Amniotic stem cell (primary cell): ENCODE measurements around the gene GJA5.
"Not testable (repeated sequence)": the region's sequence is repeated elsewhere in the genome, so short reads cannot be mapped to it uniquely, and the experiment has no call there.

Experiments
- DNase-seq: peaks from one replicate; lab custom pipeline; 2025; lab: John Stamatoyannopoulos, UW

Gene GJA5

DNA sequence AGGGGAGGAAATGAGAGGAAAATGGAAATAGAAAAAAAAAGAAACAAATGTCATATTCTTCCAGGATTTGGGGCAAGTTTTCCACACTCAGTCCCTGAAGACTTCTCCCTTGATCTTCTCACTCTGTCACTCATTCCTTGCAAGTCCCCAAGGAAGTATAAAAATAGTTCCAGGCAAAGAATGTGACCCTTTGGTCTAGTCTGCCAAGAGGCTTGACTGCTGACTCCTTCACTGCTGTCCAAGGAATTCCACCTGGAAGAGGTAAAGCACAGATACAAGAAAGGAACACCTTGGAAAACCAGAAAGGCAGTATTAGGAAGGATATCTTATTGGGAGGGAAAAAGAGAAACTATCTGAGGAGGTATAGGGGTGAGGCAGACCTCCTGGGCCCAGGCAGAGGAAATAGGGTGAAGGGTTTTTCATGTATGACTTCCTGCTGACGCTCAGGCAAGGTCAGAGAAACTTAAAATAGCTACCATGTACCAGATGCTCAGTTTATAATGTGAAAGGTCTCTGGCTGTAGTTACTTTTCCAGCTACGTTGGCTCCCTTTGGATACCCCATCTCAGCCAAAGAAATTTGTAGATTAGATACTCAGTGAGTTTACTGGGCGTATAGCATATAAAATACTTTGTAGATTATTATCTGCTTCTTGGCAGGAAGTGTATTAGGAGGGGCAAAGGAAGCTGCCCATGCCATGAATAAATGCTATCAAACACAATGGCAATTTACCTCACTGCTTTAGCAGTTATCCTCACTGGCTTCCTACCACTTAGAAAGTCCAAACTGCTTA is 2.0 kb upstream of the GJA5 start:
- DNase-seq, result no peak

- DNase-seq, result no peak
Measured at GRCh38 chr1:147758379-147759100, 1.9 kb downstream of the GJA5 start.

DNA sequence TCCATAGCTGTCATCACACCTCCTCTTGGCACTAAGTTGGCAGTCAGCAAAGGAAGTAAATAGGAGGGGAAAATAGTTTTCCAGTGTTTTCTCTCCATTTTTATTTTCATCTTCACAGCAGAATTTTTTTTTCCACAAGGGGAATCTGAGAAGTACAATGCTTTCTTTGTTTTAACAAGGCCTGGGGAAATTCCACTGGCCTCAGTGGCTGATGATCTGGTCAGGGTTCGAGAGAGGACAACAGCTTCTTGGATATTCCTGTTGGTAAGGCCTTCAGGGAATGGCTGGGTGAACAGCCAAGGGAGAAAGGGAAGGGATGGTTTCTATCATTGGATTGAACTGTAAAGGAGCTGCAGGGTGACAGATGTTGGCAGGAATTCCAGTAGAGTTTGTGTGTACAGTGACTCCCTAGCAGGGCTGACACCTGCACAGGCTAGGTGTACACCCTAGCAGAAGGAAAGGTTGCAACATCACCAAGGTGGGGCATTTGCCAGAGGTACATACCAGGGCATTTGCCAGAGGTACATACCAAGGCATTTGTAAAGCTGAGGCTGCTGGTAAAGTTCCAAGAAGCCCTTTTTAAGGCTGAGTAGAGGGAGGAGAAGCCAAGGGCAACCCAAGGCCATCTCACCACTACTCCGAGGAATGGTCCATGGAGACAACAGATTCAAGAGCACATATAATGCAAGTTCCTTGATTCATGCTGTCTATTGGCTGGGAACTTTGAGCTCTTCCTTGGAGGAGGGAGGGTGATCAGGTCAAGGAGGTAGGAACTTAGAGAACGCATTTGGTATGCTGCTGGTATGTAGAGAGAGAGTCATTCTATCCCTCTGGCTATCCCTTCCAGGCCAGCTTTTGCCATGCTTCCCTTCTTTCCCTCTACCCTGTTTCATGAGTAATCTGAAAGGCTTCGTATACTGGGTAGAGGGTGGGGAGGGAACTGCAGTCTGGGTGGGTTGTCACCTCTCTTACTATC is 3.1 kb downstream of the GJA5 start:
- no peak for DNase-seq

GRCh38 chr1:147756341-147756740 is 4.1 kb downstream of the GJA5 start:
- no peak for DNase-seq

DNA sequence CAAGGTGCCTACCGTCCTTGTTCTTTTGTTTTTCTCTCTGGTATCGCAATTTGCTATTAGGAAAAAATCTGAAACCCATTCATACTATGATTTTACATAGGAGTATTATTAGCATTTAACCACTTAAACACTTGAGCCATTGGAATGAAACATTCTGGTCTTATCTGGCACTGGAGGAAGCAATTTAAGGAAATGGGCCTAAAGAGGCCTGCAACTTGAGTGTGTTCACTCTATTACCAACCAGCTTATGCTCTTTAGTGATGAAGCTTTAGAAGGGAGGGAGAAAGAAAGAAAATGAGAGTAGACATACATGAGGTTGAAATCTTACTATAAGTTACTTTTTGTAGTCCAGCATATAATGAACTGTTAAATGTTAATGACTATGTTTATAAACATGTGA is 5.7 kb downstream of the GJA5 start:
- no peak for DNase-seq

DNA sequence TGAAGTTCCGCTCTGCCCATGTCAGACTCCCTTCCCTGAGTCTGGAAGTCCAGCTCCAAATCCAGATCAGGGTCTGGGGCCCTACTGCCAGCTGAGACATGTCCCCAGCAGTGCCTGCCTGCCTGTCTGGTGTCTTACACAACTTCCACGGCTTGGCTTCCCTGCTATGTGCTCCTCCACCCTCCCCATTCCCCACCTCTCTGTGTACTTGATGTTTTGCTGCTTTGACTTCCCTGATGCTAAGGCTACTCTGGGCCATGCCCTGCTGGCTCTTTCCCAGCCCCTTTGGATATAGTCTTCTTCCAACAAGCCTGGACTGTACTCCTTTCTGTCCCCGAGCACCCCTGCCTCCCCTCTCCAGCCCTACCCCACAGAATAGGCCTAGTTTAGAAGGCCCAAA is 7.3 kb downstream of the GJA5 start:
- DNase-seq, result no peak

GRCh38 chr1:147752511-147752910 is 7.9 kb downstream of the GJA5 start:
- DNase-seq, result no peak

DNA sequence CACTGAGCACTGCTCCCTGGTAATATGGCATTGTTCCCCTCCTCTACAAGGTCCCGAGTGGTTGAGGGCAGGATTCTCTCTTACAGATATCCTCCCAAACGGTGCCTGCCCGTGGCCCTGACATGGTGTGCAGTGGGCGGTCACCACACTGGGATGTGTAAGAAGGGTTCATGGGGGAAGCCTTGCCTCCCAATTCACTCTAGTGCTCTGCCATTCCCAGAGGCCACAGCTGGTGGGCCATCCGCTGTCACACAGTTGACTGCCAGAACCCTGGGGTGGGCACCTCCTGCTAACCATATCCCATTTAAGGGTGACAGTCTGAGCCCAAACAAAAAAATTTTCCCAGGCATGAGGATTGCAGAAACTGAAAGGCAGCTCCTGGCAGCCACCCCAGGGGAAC is 9.1 kb downstream of the GJA5 start:
- no peak for DNase-seq

GRCh38 chr1:147750618-147751217 is 9.7 kb downstream of the GJA5 start:
- no peak for DNase-seq

DNA sequence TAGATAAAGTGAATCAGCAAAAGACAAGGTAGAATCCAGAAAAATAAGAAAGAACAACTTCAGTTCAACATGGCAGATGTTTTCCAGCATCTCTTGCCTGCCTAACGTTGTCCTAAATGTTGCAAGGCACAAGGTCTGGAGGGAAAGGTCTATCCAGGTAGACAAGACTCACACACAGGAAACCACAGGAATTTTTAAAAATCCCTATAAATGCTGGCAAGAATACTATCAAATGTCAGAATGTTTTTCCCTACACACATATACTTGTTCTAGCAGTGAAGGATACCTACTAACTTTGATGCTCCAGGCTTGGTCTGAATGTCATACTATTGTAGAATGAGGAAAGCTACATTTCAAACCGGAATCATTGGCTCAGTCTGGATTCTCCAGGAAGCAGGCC is 10.6 kb downstream of the GJA5 start:
- DNase-seq, result no peak

GRCh38 chr1:147748676-147749350 is 11.6 kb downstream of the GJA5 start:
- no peak for DNase-seq

DNA sequence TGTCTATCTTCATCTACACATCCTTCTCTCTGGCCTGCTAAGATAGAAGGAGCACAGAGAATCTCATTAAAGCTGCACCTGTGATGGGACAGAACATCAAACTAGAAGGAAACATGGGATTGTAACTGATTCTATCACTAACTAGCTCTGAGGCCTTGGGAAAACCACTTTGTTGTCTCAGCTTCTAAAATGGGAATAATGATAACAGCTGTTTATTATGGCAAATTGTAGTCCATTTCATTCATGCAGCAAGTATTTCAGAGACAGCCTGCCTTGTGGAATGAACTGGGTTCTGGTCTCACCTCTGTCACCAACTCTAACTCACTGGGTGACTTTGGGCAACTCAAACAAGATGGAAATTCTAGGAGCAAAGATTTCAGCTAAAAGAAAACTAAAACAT is 12.4 kb downstream of the GJA5 start:
- DNase-seq, result no peak

DNA sequence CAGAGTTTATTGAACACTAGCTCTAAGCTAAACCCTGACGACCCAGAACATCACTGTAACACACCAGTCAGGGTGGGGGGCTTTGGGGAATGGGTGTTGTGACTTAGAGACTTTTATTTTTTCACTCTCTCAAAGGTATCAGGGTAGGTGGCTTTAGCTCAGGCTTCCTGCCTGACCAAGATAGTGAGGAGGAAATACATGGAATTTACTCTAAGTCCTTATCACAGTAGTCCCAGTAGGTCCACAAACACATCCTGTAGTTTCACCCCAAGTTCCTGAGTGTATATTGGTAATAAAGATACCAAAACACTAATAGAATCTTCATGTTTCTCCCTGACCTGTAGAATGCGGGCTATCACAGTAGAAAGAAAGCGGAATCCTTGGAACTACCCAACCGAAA is 15.1 kb downstream of the GJA5 start:
- no peak for DNase-seq

- no peak for DNase-seq
Measured at GRCh38 chr1:147741065-147741464, 19.3 kb downstream of the GJA5 start.

DNA sequence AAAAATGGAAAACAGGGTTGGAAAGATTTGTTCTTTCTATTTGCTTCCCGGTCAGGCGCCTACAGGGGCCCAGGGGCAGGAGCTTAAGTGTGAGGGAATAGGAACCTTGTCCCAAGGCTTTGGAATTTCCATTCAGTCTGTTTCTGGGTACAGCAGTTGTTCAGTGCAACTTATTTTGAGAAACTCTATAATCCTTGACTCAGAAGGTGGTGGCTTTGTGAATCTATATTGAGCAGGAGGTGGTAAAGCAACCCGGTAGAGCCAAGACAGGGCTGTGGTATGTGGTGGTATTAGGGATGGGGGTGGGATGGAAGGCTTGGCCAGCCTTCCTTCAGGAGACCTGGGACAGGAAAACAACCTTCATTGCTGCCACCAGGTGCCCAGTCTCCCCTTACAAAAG is 20.0 kb downstream of the GJA5 start:
- DNase-seq, result no peak

- DNase-seq, result no peak
Measured at GRCh38 chr1:147738739-147739476, 21.5 kb downstream of the GJA5 start.

DNA sequence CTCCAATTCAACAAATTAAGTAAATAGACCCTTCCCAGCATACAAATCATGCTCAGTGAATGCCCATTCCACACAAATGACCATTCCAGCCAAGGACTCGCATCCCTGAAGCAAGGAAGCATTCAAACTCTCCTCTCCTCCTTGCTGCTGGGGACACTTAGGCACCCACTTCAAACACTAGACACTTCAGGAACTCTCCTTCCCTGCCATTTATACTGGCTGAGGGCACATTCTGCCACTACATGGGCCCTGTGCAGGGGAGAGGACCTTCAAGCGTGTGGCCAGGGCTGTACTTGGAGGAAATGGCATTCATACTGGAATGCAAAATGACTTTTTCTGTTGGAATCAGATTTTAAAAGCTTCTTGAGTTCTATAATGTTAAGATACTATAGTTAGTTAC is 22.3 kb downstream of the GJA5 start:
- no peak for DNase-seq

GRCh38 chr1:147736883-147737282 is 23.5 kb downstream of the GJA5 start:
- DNase-seq, result no peak

- no peak for DNase-seq
Measured at GRCh38 chr1:147735423-147735822, 25.0 kb downstream of the GJA5 start.

DNA sequence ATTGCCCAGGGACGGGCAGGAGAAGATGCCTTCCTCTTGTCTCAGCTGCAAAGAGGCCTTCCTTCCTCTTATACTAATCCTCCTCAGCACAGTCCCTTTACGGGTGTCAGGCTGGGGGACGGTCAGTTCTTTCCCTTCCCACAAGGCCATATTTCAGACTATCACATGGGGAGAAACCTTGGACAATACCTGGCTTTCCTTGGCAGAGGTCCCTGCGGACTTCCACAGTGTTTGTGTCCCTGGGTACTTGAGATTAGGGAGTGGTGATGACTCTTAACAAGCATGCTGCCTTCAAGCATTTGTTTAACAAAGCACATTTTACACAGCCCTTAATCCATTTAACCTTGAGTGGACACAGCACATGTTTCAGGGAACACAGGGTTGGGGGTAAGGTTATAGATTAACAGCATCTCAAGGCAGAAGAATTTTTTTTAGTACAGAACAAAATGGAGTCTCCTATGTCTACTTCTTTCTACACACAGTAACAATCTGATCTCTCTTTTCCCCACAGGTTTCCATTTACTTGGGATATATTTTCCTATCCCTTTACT is 26.0 kb downstream of the GJA5 start:
- not testable (repeated sequence) for DNase-seq
